Tibial artery (tissue), 4 donors: ENCODE results near the gene POGK.

ENCODE experiments used
- DNase-seq, 2 donors: peaks; one replicate each; pipeline ENCODE4 v3.0.0-alpha.2; 2019
- H3K27ac ChIP-seq, 2 donors: fragments of 200-600 bp; sonication (generic) in 1 of 2; 1 replicate in 1 of 2; 2 replicates in 1 of 2; pipeline ENCODE4 v1.5.1; 2018 to 2019; ENCODE audit warnings: mild to moderate bottlenecking in 1 of 2
- H3K27me3 ChIP-seq, 2 donors: fragments of 200-600 bp; sonication (generic) in 1 of 2; one replicate each; pipeline versions ENCODE4 v1.5.1 to v1.6.0; 2016 to 2019
- H3K36me3 ChIP-seq, 3 donors: fragments of 200-600 bp; sonication (generic) in 2 of 3; one replicate each; pipeline ENCODE4 v1.5.1; 2016 to 2019; ENCODE audit warnings: mild to moderate bottlenecking in 2 of 3
- H3K4me1 ChIP-seq, 4 donors: fragments of 200-600 bp; sonication (generic) in 2 of 4; 1 replicate in 3 of 4; 2 replicates in 1 of 4; pipeline ENCODE4 v1.5.1; 2016 to 2019
- H3K4me3 ChIP-seq, 2 donors: fragments of 200-600 bp; sonication (generic) in 1 of 2; 1 replicate in 1 of 2; 2 replicates in 1 of 2; pipeline ENCODE4 v1.5.1; 2018 to 2019; ENCODE audit warnings: mild to moderate bottlenecking in 2 of 2
- H3K9me3 ChIP-seq, 3 donors: fragments of 200-600 bp; sonication (generic) in 1 of 3; one replicate each; pipeline ENCODE4 v1.5.1; 2016 to 2019
- CTCF ChIP-seq, 2 experiments: fragments of 200-600 bp in 1 of 2; fragments of 450-650 bp in 1 of 2; IDR thresholded peaks; one replicate each; pipeline ENCODE4 v1.5.1; 2017 to 2019; ENCODE audit warnings: antibody characterized with exemption in 2 of 2, mild to moderate bottlenecking in 1 of 2, moderate library complexity in 1 of 2
- intact Hi-C: fragments of 100-400 bp; cut with DNase I; formaldehyde crosslinking; loops from one replicate; pipeline ENCODE4 v1.15.0; 2023; ENCODE audit warnings: low total_unique reads

POGK gene, protein sequence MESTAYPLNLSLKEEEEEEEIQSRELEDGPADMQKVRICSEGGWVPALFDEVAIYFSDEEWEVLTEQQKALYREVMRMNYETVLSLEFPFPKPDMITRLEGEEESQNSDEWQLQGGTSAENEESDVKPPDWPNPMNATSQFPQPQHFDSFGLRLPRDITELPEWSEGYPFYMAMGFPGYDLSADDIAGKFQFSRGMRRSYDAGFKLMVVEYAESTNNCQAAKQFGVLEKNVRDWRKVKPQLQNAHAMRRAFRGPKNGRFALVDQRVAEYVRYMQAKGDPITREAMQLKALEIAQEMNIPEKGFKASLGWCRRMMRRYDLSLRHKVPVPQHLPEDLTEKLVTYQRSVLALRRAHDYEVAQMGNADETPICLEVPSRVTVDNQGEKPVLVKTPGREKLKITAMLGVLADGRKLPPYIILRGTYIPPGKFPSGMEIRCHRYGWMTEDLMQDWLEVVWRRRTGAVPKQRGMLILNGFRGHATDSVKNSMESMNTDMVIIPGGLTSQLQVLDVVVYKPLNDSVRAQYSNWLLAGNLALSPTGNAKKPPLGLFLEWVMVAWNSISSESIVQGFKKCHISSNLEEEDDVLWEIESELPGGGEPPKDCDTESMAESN

DNA sequence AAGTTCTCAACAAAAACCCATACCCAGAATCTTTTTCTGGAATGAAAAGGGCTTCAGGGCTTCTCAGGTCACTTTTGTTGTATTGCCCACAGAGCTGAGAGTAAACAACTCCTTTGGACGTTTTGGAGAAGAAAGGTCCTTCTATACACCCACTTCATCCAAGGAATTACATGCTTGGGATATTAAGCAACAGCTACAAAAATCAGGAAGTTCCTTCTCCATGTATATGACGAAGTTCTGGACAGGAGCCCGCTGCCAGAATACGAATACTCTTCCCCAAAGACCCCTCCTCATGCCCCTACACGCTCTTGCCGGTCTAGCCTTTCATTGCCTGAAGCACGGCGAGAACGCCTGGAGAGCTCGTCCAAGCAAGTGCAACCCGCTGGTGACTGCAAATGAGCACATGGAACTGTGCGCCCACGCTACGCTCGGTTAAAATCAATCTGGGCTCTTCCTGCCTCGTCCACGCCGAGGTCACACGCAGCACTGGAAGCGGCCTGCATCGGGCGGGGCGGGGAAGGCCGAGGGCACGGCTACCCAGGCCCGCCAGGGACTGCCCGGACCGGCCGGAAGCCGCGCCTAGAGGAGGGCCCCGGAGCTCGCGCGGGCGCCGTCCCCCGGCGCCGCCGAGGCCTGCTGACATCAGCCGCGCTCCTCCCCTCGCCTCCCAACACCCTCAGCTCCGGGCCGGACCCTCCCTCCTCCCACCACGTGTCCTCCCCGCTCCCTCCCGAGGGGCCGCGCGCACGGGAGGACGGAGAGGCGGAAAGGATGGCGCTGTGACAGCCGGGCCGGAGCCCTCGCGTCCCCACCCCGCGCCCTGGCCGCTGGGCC, at the start of gene POGK:
TSS of gene POGK (plus strand) at position 710 of the 834 bp plus-strand sequence. CDS start 1,482 bp downstream, outside the sequence.
- intact Hi-C loops: no loop called here
- Histone ChIP-seq H3K4me1 (peaks cover 0 to 48% (median 44%) of the 10 kb centered on the region in 4 donors), H3K4me3 (peak within 1 kb of the TSS; percentile 63 to 84), H3K27me3 (no peaks in the 10 kb centered on the region), H3K9me3 (no peaks in the 10 kb centered on the region), H3K27ac (peak within 1 kb of the TSS; percentile 87), H3K36me3 (peaks cover 23 to 32% (median 29%) of the 10 kb centered on the region in 3 donors)
- TF ChIP-seq CTCF (IDR thresholded peaks at IDR 0.05): no peak
- DNase-seq: peak; percentile 93 to 96

DNA sequence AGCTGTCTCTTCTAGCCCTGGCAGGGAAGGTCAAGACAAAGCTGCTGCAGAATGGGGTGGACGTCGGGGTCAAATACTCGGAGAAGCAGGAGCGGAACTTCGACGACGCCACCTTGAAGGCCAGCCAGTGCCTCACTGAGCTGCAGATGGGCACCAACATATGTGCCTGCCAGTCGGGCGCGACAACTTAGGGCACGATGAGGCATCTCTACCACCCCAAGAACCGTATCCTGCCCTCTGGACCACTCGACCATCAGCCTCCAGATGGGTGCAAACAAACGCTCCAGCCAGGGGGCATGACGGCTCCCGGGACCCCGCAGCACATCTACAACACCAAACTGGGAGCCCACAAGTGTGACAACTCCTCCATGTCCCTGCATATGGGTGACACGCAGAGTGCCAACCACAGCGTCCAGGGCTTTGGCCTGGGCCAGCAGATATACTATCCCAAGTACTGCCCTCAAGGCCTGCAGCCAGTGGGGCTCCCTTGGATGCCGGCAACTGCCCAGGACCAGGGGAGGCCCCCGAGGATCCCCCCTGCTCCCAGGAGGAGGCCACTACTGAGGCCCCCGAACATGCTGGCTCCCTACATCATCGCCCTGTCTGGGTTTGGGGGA, 42.5 kb upstream of the POGK start:
- no peak for TF ChIP-seq CTCF (IDR thresholded peaks at IDR 0.05)
- H3K27ac ChIP-seq: no peak overlapping the region
- H3K9me3 ChIP-seq: no peaks in the 10 kb centered on the region
- intact Hi-C loops: no loop called here
- H3K4me3 ChIP-seq: no peak overlapping the region
- H3K27me3 ChIP-seq: no peaks in the 10 kb centered on the region
- H3K36me3 ChIP-seq: no peaks in the 10 kb centered on the region
- DNase-seq: no peak
- no peaks in the 10 kb centered on the region for H3K4me1 ChIP-seq

- H3K4me3 ChIP-seq: no peak overlapping the region
- no peaks in the 10 kb centered on the region for H3K36me3 ChIP-seq
- no peak for DNase-seq
- intact Hi-C loops: no loop called here
- H3K27me3 ChIP-seq: no peaks in the 10 kb centered on the region
- H3K4me1 ChIP-seq: no peaks in the 10 kb centered on the region
- no peak overlapping the region for H3K27ac ChIP-seq
- no peaks in the 10 kb centered on the region for H3K9me3 ChIP-seq
- TF ChIP-seq CTCF (IDR thresholded peaks at IDR 0.05): no peak
Observed at GRCh38 chr1:166808952-166809351, 30.3 kb upstream of the POGK start.

- no peak overlapping the region for H3K4me3 ChIP-seq
- DNase-seq: no peak
- H3K27ac ChIP-seq: no peak overlapping the region
- H3K9me3 ChIP-seq: no peaks in the 10 kb centered on the region
- H3K27me3 ChIP-seq: peaks cover 0 to 4% of the 10 kb centered on the region in 2 donors
- TF ChIP-seq CTCF (IDR thresholded peaks at IDR 0.05): no peak
- no peaks in the 10 kb centered on the region for H3K36me3 ChIP-seq
- intact Hi-C loops: no loop called here
- H3K4me1 ChIP-seq: no peaks in the 10 kb centered on the region
Observed at GRCh38 chr1:166811691-166812090, 27.6 kb upstream of the POGK start.

- H3K9me3 ChIP-seq: no peaks in the 10 kb centered on the region
- H3K27me3 ChIP-seq: peaks cover 0 to 4% of the 10 kb centered on the region in 2 donors
- no peak for DNase-seq
- intact Hi-C loops: no loop called here
- no peaks in the 10 kb centered on the region for H3K4me1 ChIP-seq
- no peaks in the 10 kb centered on the region for H3K36me3 ChIP-seq
- no peak overlapping the region for H3K27ac ChIP-seq
- H3K4me3 ChIP-seq: no peak overlapping the region
- TF ChIP-seq CTCF (IDR thresholded peaks at IDR 0.05): no peak
Observed at GRCh38 chr1:166813508-166814223, 25.6 kb upstream of the POGK start.
